Neural progenitor cell (in vitro differentiated cells): Measurements from ENCODE around the gene ENPP6. TPM values are rescaled to one million over a fixed set of nuclear protein-coding genes. Genes with fewer than 3 reads are reported as not detected.

ENCODE experiments used
- DNase-seq: peaks from one replicate; pipeline ENCODE4 v3.0.0-alpha.2; 2016; ENCODE audit warnings: low spot score
- H2AFZ ChIP-seq: fragments of 200-600 bp; sonication (generic); replicated peaks from 2 replicates; pipeline ENCODE4 v1.6.1; 2016; ENCODE audit warnings: antibody characterized with exemption
- H3F3A ChIP-seq: fragments of 200-600 bp; sonication (generic); 2 replicates; pipeline ENCODE4 v1.6.1; 2016; ENCODE audit warnings: antibody characterized with exemption, low read depth
- H3K27ac ChIP-seq: fragments of 200-600 bp; sonication (generic); 2 replicates; pipeline ENCODE4 v1.5.1; 2016; ENCODE audit warnings: mild to moderate bottlenecking
- H3K27me3 ChIP-seq: fragments of 200-600 bp; sonication (generic); 2 replicates; pipeline ENCODE4 v1.6.1; 2016; ENCODE audit warnings: mild to moderate bottlenecking, moderate library complexity
- H3K36me3 ChIP-seq: fragments of 200-600 bp; sonication (generic); 2 replicates; pipeline ENCODE4 v1.5.1; 2016
- H3K4me1 ChIP-seq: fragments of 200-600 bp; sonication (generic); 2 replicates; pipeline ENCODE4 v1.6.1; 2016; ENCODE audit warnings: mixed run types
- H3K4me2 ChIP-seq: fragments of 200-600 bp; sonication (generic); 2 replicates; pipeline ENCODE4 v1.6.1; 2016
- H3K4me3 ChIP-seq: fragments of 200-600 bp; sonication (generic); 2 replicates; pipeline ENCODE4 v1.5.1; 2016
- H3K79me2 ChIP-seq: fragments of 200-600 bp; sonication (generic); 2 replicates; pipeline ENCODE4 v1.6.1; 2016; ENCODE audit warnings: low read depth
- H3K9ac ChIP-seq: fragments of 200-600 bp; sonication (generic); 2 replicates; pipeline ENCODE4 v1.6.1; 2016
- H3K9me3 ChIP-seq: fragments of 200-600 bp; sonication (generic); 2 replicates; pipeline ENCODE4 v1.5.1; 2016; ENCODE audit warnings: low read depth
- H4K20me1 ChIP-seq: fragments of 200-600 bp; sonication (generic); 2 replicates; pipeline ENCODE4 v1.6.1; 2016; ENCODE audit warnings: low read depth
- H3K27ac Mint-ChIP-seq: 3 replicates; pipeline ENCODE4 v1.8.0; 2021; ENCODE audit warnings: mixed read lengths
- H3K27me3 Mint-ChIP-seq: 2 replicates; pipeline ENCODE4 v1.8.0; 2022; ENCODE audit warnings: low read depth, mild to moderate bottlenecking, inconsistent platforms, moderate library complexity, mixed read lengths; ENCODE audit not compliant: insufficient read depth
- H3K36me3 Mint-ChIP-seq: 3 replicates; pipeline ENCODE4 v1.8.0; 2021; ENCODE audit warnings: mixed read lengths
- H3K4me1 Mint-ChIP-seq: 3 replicates; pipeline ENCODE4 v1.8.0; 2021; ENCODE audit warnings: mixed read lengths
- H3K4me3 Mint-ChIP-seq: 3 replicates; pipeline ENCODE4 v1.8.0; 2021; ENCODE audit warnings: mild to moderate bottlenecking, moderate library complexity, mixed read lengths
- H3K9me3 Mint-ChIP-seq: 3 replicates; pipeline ENCODE4 v1.8.0; 2020; ENCODE audit warnings: mixed read lengths
- CTCF ChIP-seq: fragments of 200-600 bp; sonication (generic); IDR thresholded peaks from 2 replicates; pipeline ENCODE4 v1.5.1; 2017; ENCODE audit warnings: antibody characterized with exemption, mild to moderate bottlenecking
- EZH2 ChIP-seq: fragments of 200-600 bp; sonication (generic); IDR thresholded peaks from 2 replicates; pipeline ENCODE4 v1.6.1; 2017; ENCODE audit warnings: antibody characterized with exemption, mild to moderate bottlenecking, moderate library complexity
- EZH2phosphoT487 ChIP-seq: fragments of 200-600 bp; sonication (generic); IDR thresholded peaks from 2 replicates; pipeline ENCODE4 v1.6.1; 2017; ENCODE audit warnings: antibody characterized with exemption
- total RNA-seq: library from RNA; depleted of rRNA; stranded (reverse); fragments of >200 nt; gene quantifications from 2 replicates; pipeline ENCODE4 v1.2.3, GENCODE V29; 2015; ENCODE audit warnings: low replicate concordance

Gene ENPP6
- total RNA-seq, 1 donor from 2014 or later = not detected

GRCh38 chr4:184197536-184198082 lies 20.1 kb downstream of the ENPP6 start:
- H3K27ac ChIP-seq = no peak overlapping the region
- Mint-ChIP-seq H3K9me3 (peaks cover 3% of the 10 kb centered on the region), H3K27ac (no peak overlapping the region), H3K27me3 (peaks cover 2% of the 10 kb centered on the region), H3K36me3 (no peaks in the 10 kb centered on the region), H3K4me1 (peaks cover 27% of the 10 kb centered on the region), H3K4me3 (no peak overlapping the region)
- H3F3A ChIP-seq = no peaks in the 10 kb centered on the region
- H3K79me2 ChIP-seq = no peaks in the 10 kb centered on the region
- no peak overlapping the region for H3K9ac ChIP-seq
- H3K4me2 ChIP-seq = no peak overlapping the region
- peaks cover 9% of the 10 kb centered on the region for H3K4me1 ChIP-seq
- no peak overlapping the region for H2AFZ ChIP-seq
- H3K9me3 ChIP-seq = no peaks in the 10 kb centered on the region
- H3K27me3 ChIP-seq = no peaks in the 10 kb centered on the region
- no peaks in the 10 kb centered on the region for H3K36me3 ChIP-seq
- H4K20me1 ChIP-seq = no peaks in the 10 kb centered on the region
- TF ChIP-seq EZH2phosphoT487 (no peak), EZH2 (no peak), CTCF (no peak)
- DNase-seq = no peak
- no peak overlapping the region for H3K4me3 ChIP-seq

- no peaks in the 10 kb centered on the region for H3K27me3 ChIP-seq
- H3K27ac ChIP-seq = no peak overlapping the region
- Mint-ChIP-seq H3K4me1 (peaks cover 26% of the 10 kb centered on the region), H3K9me3 (peaks cover 3% of the 10 kb centered on the region), H3K27ac (peak overlapping the region; percentile 29), H3K4me3 (no peak overlapping the region), H3K36me3 (no peaks in the 10 kb centered on the region), H3K27me3 (peaks cover 2% of the 10 kb centered on the region)
- TF ChIP-seq EZH2 = no peak
- TF ChIP-seq EZH2phosphoT487 = no peak
- no peak for TF ChIP-seq CTCF
- H3K36me3 ChIP-seq = no peaks in the 10 kb centered on the region
- no peak overlapping the region for H3K4me2 ChIP-seq
- H4K20me1 ChIP-seq = no peaks in the 10 kb centered on the region
- H2AFZ ChIP-seq = no peak overlapping the region
- H3K4me1 ChIP-seq = peaks cover 9% of the 10 kb centered on the region
- DNase-seq = no peak
- no peaks in the 10 kb centered on the region for H3F3A ChIP-seq
- no peak overlapping the region for H3K4me3 ChIP-seq
- H3K9ac ChIP-seq = no peak overlapping the region
- H3K9me3 ChIP-seq = no peaks in the 10 kb centered on the region
- no peaks in the 10 kb centered on the region for H3K79me2 ChIP-seq
Measured at GRCh38 chr4:184196730-184197385, 20.8 kb downstream of the ENPP6 start.

GRCh38 chr4:184193556-184194525 lies 23.8 kb downstream of the ENPP6 start:
- H3K27ac Mint-ChIP-seq = no peak overlapping the region
- no peak overlapping the region for H3K4me3 Mint-ChIP-seq
- no peaks in the 10 kb centered on the region for H3K79me2 ChIP-seq
- TF ChIP-seq EZH2phosphoT487 (no peak), EZH2 (no peak), CTCF (no peak)
- no peak overlapping the region for H3K4me3 ChIP-seq
- H3K27me3 ChIP-seq = no peaks in the 10 kb centered on the region
- peaks cover 2% of the 10 kb centered on the region for H3K27me3 Mint-ChIP-seq
- H3F3A ChIP-seq = no peaks in the 10 kb centered on the region
- no peak overlapping the region for H3K9ac ChIP-seq
- no peak overlapping the region for H3K4me2 ChIP-seq
- H3K4me1 Mint-ChIP-seq = peaks cover 10% of the 10 kb centered on the region
- peaks cover 3% of the 10 kb centered on the region for H3K9me3 Mint-ChIP-seq
- H2AFZ ChIP-seq = no peak overlapping the region
- no peaks in the 10 kb centered on the region for H3K36me3 ChIP-seq
- H3K27ac ChIP-seq = no peak overlapping the region
- no peaks in the 10 kb centered on the region for H3K36me3 Mint-ChIP-seq
- H4K20me1 ChIP-seq = no peaks in the 10 kb centered on the region
- no peak for DNase-seq
- H3K9me3 ChIP-seq = no peaks in the 10 kb centered on the region
- no peaks in the 10 kb centered on the region for H3K4me1 ChIP-seq
